GM23248 (cell line): ENCODE data around the gene SH3PXD2A. TPM values are rescaled to one million over a fixed set of nuclear protein-coding genes. Genes with fewer than 3 reads are reported as not detected.

Experiments
- DNase-seq: peaks from one replicate; pipeline ENCODE4 v3.0.0-alpha.2; 2015
- H2AFZ ChIP-seq: fragments of 200-600 bp; sonication (generic); 2 replicates; pipeline ENCODE4 v1.6.1; 2016; ENCODE audit warnings: antibody characterized with exemption
- H3F3A ChIP-seq: fragments of 200-600 bp; sonication (generic); 2 replicates; pipeline ENCODE4 v1.6.1; 2016; ENCODE audit warnings: mild to moderate bottlenecking, antibody characterized with exemption, mixed run types; ENCODE audit not compliant: insufficient read depth
- H3K27ac ChIP-seq: fragments of 200-600 bp; sonication (generic); 2 replicates; pipeline ENCODE4 v1.5.1; 2016; ENCODE audit warnings: mild to moderate bottlenecking
- H3K27me3 ChIP-seq: fragments of 200-600 bp; sonication (generic); replicated peaks from 2 replicates; pipeline ENCODE4 v1.6.1; 2016; ENCODE audit warnings: mild to moderate bottlenecking; ENCODE audit not compliant: insufficient read depth
- H3K36me3 ChIP-seq: fragments of 200-600 bp; sonication (generic); 2 replicates; pipeline ENCODE4 v1.6.1; 2016; ENCODE audit warnings: low read depth, mild to moderate bottlenecking
- H3K4me1 ChIP-seq: fragments of 200-600 bp; sonication (generic); 2 replicates; pipeline ENCODE4 v1.6.1; 2016; ENCODE audit warnings: mild to moderate bottlenecking; ENCODE audit not compliant: insufficient read depth
- H3K4me2 ChIP-seq: fragments of 200-600 bp; sonication (generic); one replicate; pipeline ENCODE4 v1.6.1; 2016; ENCODE audit warnings: mild to moderate bottlenecking; ENCODE audit not compliant: unreplicated experiment
- H3K4me3 ChIP-seq: fragments of 200-600 bp; sonication (generic); 2 replicates; pipeline ENCODE4 v1.5.1; 2016; ENCODE audit warnings: mild to moderate bottlenecking
- H3K79me2 ChIP-seq: fragments of 200-600 bp; sonication (generic); 2 replicates; pipeline ENCODE4 v1.6.1; 2016; ENCODE audit warnings: mild to moderate bottlenecking; ENCODE audit not compliant: insufficient read depth
- H3K9ac ChIP-seq: fragments of 200-600 bp; sonication (generic); 2 replicates; pipeline ENCODE4 v1.6.1; 2016; ENCODE audit warnings: mild to moderate bottlenecking
- H3K9me2 ChIP-seq: fragments of 200-600 bp; sonication (generic); 2 replicates; pipeline ENCODE4 v1.6.1; 2016; ENCODE audit warnings: mixed run types, mild to moderate bottlenecking, moderate library complexity; ENCODE audit not compliant: insufficient read depth
- H3K9me3 ChIP-seq: fragments of 200-600 bp; sonication (generic); one replicate; pipeline ENCODE4 v1.6.1; 2017; ENCODE audit warnings: low read depth
- H4K20me1 ChIP-seq: fragments of 200-600 bp; sonication (generic); 2 replicates; pipeline ENCODE4 v1.6.0; 2016; ENCODE audit not compliant: insufficient read depth
- EZH2 ChIP-seq: fragments of 200-600 bp; sonication (generic); IDR thresholded peaks from 2 replicates; pipeline ENCODE4 v1.6.1; 2018; ENCODE audit warnings: antibody characterized with exemption, mild to moderate bottlenecking; ENCODE audit not compliant: insufficient read depth, poor library complexity, severe bottlenecking
- EZH2phosphoT487 ChIP-seq: fragments of 200-600 bp; sonication (generic); IDR thresholded peaks from 2 replicates; pipeline ENCODE4 v1.6.1; 2018; ENCODE audit warnings: antibody characterized with exemption, moderate library complexity, mild to moderate bottlenecking, low read depth; ENCODE audit not compliant: insufficient read depth
- WGBS, 2 experiments: methylation state at CpG; one replicate each; pipeline ENCODE4 v1.1.6; 2015 to 2017; ENCODE audit warnings: low lambda C conversion rate in 2 of 2, low coverage in 1 of 2; ENCODE audit errors: missing lambda C conversion rate in 2 of 2; 5-methylcytosine and 5-hydroxymethylcytosine counted together
- in situ Hi-C: fragments of 300-500 bp; cut with MboI; formaldehyde crosslinking; loops from 2 replicates; pipeline ENCODE4 v1.15.0; 2020
- polyA plus RNA-seq: library from polyadenylated mRNA; unstranded; fragments of >200 nt; fragmentation: Nextera tagmentation; extraction: Ambion mirVana; gene quantifications from 2 replicates; pipeline ENCODE4 v1.2.1, GENCODE V29; 2016
- total RNA-seq: library from RNA; depleted of rRNA; stranded (reverse); fragments of >200 nt; shearing (Covaris generic); gene quantifications from 2 replicates; pipeline ENCODE4 v1.2.3, GENCODE V29; 2014

Gene SH3PXD2A
- total and polyA plus RNA-seq, 2 experiments from 2014 or later = 34.0 to 58.0 TPM

GRCh38 chr10:103892181-103892580 lies 36.8 kb upstream of the SH3PXD2A start:
- H3K4me3 ChIP-seq = no peak overlapping the region
- H3K36me3 ChIP-seq = no peaks in the 10 kb centered on the region
- 98% methylated on average over 3 of the region's 3 CpGs for WGBS, 2 experiments
- no peaks in the 10 kb centered on the region for H3K9me3 ChIP-seq
- no peak overlapping the region for H3K27ac ChIP-seq
- peaks cover 56% of the 10 kb centered on the region for H3F3A ChIP-seq
- no peaks in the 10 kb centered on the region for H4K20me1 ChIP-seq
- no peak for TF ChIP-seq EZH2phosphoT487
- no peak for TF ChIP-seq EZH2
- DNase-seq = no peak
- no peaks in the 10 kb centered on the region for H3K9me2 ChIP-seq
- peaks cover 46% of the 10 kb centered on the region for H3K4me1 ChIP-seq
- H2AFZ ChIP-seq = no peak overlapping the region
- in situ Hi-C loops = loop anchor here (25.0 kb wide), 1 partner anchor 320 kb away; no protein-coding TSS in a partner anchor
- no peaks in the 10 kb centered on the region for H3K79me2 ChIP-seq
- H3K27me3 ChIP-seq = no peaks in the 10 kb centered on the region
- H3K9ac ChIP-seq = no peak overlapping the region
- H3K4me2 ChIP-seq = no peak overlapping the region

GRCh38 chr10:103890688-103891087 lies 35.3 kb upstream of the SH3PXD2A start:
- no peak overlapping the region for H3K9ac ChIP-seq
- no peaks in the 10 kb centered on the region for H3K36me3 ChIP-seq
- no peaks in the 10 kb centered on the region for H4K20me1 ChIP-seq
- peaks cover 46% of the 10 kb centered on the region for H3F3A ChIP-seq
- DNase-seq = no peak
- 76 to 85% methylated on average over 2 of the region's 2 CpGs for WGBS, 2 experiments
- H3K9me2 ChIP-seq = no peaks in the 10 kb centered on the region
- H3K4me3 ChIP-seq = no peak overlapping the region
- in situ Hi-C loops = loop anchor here (25.0 kb wide), 1 partner anchor 322 kb away; no protein-coding TSS in a partner anchor
- H3K79me2 ChIP-seq = no peaks in the 10 kb centered on the region
- H3K27ac ChIP-seq = no peak overlapping the region
- H2AFZ ChIP-seq = no peak overlapping the region
- H3K4me1 ChIP-seq = peaks cover 32% of the 10 kb centered on the region
- no peaks in the 10 kb centered on the region for H3K27me3 ChIP-seq
- no peak overlapping the region for H3K4me2 ChIP-seq
- H3K9me3 ChIP-seq = no peaks in the 10 kb centered on the region
- no peak for TF ChIP-seq EZH2
- no peak for TF ChIP-seq EZH2phosphoT487

GRCh38 chr10:103890194-103890658 lies 34.9 kb upstream of the SH3PXD2A start:
- Histone ChIP-seq H3K4me2 (no peak overlapping the region), H2AFZ (no peak overlapping the region), H3K27ac (no peak overlapping the region)

GRCh38 chr10:103889121-103889720 lies 33.8 kb upstream of the SH3PXD2A start:
- in situ Hi-C loops = loop anchor here (25.0 kb wide), 1 partner anchor 323 kb away; no protein-coding TSS in a partner anchor
- TF ChIP-seq EZH2phosphoT487 (no peak), EZH2 (no peak)

More at GRCh38 chr10:103890194-103890658, 34.9 kb upstream of the SH3PXD2A start:
- in situ Hi-C loops = loop anchor here (25.0 kb wide), 1 partner anchor 322 kb away; no protein-coding TSS in a partner anchor
- no peaks in the 10 kb centered on the region for H3K79me2 ChIP-seq
- H3K4me3 ChIP-seq = no peak overlapping the region
- peaks cover 30% of the 10 kb centered on the region for H3K4me1 ChIP-seq
- H3K27me3 ChIP-seq = no peaks in the 10 kb centered on the region
- 92 to 94% methylated on average over 4 of the region's 4 CpGs for WGBS, 2 experiments
- no peak overlapping the region for H3K9ac ChIP-seq
- TF ChIP-seq EZH2 (no peak), EZH2phosphoT487 (no peak)
- no peaks in the 10 kb centered on the region for H4K20me1 ChIP-seq
- no peaks in the 10 kb centered on the region for H3K9me3 ChIP-seq
- H3K36me3 ChIP-seq = no peaks in the 10 kb centered on the region
- DNase-seq = peak; percentile 34
- H3F3A ChIP-seq = peaks cover 44% of the 10 kb centered on the region
- H3K9me2 ChIP-seq = no peaks in the 10 kb centered on the region

More at GRCh38 chr10:103889121-103889720, 33.8 kb upstream of the SH3PXD2A start:
- no peaks in the 10 kb centered on the region for H3K9me2 ChIP-seq
- H3K79me2 ChIP-seq = no peaks in the 10 kb centered on the region
- H3K27me3 ChIP-seq = no peaks in the 10 kb centered on the region
- no peaks in the 10 kb centered on the region for H4K20me1 ChIP-seq
- peaks cover 23% of the 10 kb centered on the region for H3K4me1 ChIP-seq
- H3K36me3 ChIP-seq = 0 out of 2 replicates have a peak, but pooled peaks cover 2% of the 10 kb centered on the region
- no peak overlapping the region for H3K4me3 ChIP-seq
- DNase-seq = no peak
- H3K4me2 ChIP-seq = no peak overlapping the region
- 61 to 75% methylated on average over 2 of the region's 2 CpGs for WGBS, 2 experiments
- H3K27ac ChIP-seq = no peak overlapping the region
- peaks cover 39% of the 10 kb centered on the region for H3F3A ChIP-seq
- no peak overlapping the region for H2AFZ ChIP-seq
- no peak overlapping the region for H3K9ac ChIP-seq
- H3K9me3 ChIP-seq = no peaks in the 10 kb centered on the region
